GM21423 (cell line): Measurements from ENCODE around the gene NLRP6.

Experiments
- ATAC-seq: cut with Tn5 transposase; IDR thresholded peaks from one replicate; pipeline ENCODE4 v1.9.1; 2021; ENCODE audit warnings: mild to moderate bottlenecking, moderate library complexity; ENCODE audit not compliant: unreplicated experiment

Gene NLRP6

DNA sequence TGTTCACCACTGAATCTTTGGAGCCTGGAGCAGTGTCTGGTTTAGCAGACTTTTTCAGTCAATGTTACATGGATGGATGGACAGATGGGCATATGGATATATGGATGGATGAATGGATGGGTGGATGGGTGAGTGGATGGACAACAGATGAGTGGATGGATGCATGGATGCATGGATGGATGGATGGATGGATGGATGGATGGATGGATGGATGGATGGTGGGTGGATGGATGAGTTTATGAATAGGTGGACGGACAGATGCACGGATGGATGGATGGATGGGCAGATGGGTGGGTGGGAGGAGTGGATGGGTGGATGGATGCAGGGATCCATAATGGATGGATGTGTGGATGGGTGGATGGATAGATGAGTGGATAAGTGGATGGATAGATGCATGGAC, 22.4 kb upstream of the NLRP6 start:
- ATAC-seq: no peak

DNA sequence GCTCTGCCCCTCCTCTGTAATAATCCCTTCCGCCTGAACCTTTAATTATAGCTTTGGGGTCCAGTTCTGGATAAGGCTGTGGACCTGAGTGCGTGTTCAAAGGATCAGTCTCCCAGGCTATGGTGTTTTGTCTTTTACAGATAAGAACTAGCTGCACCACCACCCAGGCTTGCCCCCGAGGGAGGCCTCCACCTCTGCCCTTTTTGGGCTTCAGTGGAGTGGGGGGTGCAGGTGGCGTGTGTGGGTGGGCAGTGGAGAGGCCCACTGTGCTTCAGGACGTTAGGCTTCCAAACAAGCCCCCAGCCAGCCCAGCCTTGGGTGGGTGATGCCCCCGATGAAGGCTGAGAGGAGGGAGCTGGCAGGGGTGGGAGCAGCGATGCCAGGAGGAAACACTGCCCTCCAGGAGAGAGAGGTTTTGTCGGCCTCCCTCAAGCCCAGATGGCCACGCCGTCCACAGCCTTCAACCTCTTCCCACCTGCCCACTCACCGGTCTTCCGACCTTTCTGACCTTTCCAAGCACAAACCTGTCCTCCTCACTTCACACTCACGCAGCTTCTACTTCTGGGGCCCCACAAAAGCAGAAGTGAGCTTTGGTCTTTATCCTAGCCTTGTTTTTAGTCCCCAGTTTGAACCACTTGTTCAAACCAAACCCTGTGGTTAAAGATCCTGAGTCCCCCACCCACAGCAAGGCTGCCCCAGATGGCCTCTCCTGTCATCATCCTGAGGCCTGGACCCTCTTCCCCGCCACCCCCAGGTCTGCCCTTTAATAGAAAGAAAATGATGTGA, 21.1 kb upstream of the NLRP6 start:
- ATAC-seq: no peak

GRCh38 chr11:257766-258493, 20.3 kb upstream of the NLRP6 start:
- no peak for ATAC-seq

DNA sequence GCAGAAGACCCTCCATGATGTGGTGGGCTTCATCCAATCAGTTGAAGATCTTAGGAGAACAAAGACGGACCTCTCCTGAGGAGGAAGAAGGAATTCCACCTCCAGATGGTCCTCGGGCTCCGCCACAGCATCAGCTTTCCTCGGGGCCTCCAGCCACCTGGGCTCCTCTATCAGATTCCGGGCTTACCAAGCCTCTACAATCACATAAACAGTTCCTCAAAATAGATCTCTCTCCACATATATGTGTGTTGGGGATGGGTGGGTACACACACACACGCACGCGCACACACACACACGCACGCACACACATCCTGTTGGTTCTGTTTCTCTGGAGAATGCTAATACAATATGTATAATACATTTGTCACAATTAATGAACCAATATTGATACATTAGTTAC, 18.8 kb upstream of the NLRP6 start:
- no peak for ATAC-seq

GRCh38 chr11:261624-262023, 16.6 kb upstream of the NLRP6 start:
- no peak for ATAC-seq

DNA sequence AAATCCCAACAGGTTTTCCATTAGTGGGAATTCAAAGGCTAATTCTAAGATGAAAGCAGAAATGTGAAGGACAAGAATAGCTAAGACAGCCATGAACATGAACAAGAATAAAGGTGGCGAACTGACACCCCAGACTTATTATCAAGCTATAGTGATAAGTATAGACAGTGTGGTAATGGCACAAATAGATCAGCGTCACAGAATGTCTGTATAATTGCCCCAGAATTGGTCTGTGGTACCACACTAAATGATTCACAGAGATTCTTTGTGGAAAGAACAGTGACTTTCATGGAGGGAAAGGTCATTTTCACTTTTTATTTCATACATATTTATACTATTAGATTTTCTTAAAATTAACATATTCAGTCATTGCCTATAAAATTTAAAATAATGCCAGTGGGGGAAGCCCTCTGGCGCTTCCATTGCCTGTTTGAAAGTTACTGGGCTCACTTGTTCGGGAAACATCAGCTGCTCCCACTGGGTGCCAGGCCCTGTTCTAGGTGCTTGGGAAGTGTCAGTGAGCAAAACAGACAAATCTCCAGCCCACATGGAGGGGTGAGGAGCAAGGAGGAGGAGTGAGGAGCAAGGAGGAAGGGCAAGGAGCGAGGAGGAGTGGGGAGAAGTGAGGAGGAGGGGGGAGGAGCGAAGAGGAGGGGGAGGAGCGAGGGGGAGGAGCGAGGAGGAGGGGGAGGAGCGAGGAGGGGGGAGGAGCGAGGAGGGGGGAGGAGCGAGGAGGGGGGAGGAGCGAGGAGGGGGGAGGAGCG, 11.3 kb upstream of the NLRP6 start:
- ATAC-seq: no peak

DNA sequence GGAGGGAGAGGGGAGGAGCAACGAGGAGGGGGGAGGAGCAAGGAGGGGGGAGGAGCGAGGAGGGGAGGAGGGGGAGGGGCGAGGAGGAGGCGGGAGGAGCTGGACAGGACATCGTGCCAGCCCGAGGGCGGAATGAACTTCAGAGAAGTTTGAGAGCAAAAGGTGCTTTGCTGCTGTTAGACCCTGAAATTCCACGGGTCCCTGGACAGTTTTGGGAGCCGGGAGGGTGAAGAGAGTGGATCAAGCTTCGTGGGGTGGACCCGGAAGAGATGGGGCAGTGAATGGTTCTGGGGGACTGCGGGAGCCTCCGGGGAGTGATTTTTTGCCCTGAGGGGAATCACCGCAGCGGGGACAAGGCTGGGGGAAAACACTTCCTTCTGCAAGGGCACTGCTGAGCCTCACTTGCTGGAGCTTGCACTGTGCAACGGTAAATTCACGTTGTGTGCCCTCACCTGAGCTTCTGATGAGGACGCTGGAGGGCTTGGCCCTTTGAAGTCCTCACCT, 10.7 kb upstream of the NLRP6 start:
- no peak for ATAC-seq

GRCh38 chr11:268716-269145, 9.5 kb upstream of the NLRP6 start:
- peak; percentile 49 for ATAC-seq

- ATAC-seq: peak; percentile 58
Observed at GRCh38 chr11:269146-269890, 8.9 kb upstream of the NLRP6 start.

DNA sequence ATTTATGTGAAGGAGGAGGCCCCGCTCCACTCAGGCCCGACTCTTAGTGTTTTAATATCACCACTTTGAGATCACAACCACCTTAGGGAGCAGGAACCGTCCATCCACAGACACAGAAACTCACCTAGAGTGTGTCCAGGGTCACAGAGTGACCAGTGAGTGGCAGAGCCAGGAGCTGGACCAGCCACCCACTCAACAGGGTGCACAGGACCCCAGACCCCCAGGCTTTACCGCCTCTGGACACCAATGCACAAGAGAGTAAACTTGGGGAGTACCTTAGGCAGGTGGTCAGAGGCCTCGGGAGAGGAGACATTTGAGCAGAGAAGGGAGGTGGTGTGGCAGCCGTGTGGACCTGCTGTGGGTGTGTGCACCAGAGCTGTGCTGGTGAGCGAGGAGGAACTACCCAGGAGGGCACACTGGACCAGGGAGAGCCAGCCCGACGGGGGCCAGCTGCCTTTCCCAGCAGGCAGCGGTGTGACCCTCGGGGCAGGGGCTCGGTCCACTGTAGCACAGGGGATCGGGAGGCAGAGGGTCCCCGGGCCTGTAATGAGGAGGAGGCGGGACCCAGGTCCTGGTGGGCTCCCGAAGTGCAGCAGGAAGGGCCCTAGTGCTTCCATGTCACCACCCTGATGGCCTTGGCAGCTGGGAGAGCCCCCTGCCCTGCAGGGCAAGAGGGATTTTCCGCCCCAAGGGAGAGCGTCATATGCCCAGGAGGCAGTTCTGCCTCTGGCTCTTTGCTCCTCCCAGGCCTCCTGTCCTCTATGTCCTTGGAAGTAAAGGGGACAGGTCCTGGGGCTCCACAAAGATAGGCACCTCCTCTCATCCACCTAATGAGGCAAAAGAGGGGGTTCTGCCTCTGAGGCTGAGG, 7.5 kb upstream of the NLRP6 start:
- no peak for ATAC-seq

GRCh38 chr11:271319-271715, 6.9 kb upstream of the NLRP6 start:
- no peak for ATAC-seq

DNA sequence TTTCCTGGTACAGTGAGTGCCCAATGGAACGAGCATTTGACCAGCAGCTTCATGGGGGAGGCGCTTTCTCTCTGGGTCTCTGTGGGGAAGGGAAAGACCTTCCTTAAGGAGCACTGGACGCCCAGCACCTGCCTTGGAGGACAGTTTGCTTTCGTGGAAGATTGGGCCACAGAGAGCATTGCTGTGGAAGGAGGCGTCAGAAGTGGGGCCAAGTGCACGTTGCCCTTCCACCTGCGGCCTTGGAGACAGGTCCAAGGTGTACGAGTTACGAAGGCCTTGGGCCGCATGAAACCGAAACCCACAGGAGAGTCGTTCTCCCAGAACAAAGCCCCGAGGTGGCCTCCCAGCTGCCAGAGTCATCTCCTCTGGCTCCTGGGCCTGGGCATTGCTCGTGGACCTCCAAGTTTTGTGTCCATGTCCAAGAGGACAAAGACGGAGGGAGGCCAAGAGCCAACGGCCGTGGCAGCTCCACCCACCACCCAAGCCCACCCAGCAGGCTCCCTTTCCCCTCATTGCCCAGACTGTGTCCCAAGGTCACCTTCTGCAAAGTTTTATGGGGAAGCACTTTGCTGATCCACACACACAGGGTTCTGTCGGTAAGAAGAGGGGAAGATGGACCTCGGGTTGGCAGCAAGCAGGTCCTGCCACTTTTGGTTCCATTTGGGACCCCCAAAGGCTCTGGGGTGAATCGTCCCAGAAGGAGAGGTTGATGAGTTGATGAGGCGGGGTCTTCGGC, 5.8 kb upstream of the NLRP6 start:
- no peak for ATAC-seq

DNA sequence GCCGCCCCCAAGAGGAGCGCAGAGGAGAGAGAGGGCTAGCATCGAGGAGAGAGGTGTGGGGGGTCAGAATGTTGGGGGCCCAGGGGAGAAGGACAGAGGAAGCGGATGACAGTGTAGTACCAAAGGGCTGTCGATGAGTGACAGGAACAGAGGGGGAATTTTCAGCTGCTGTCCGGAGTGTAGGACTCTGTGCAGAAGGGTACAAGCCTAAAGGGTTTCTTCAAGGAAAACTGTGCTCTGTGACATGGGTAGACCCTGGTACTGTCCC, 5.3 kb upstream of the NLRP6 start:
- ATAC-seq: no peak

GRCh38 chr11:276219-276618, 2.0 kb upstream of the NLRP6 start:
- no peak for ATAC-seq

DNA sequence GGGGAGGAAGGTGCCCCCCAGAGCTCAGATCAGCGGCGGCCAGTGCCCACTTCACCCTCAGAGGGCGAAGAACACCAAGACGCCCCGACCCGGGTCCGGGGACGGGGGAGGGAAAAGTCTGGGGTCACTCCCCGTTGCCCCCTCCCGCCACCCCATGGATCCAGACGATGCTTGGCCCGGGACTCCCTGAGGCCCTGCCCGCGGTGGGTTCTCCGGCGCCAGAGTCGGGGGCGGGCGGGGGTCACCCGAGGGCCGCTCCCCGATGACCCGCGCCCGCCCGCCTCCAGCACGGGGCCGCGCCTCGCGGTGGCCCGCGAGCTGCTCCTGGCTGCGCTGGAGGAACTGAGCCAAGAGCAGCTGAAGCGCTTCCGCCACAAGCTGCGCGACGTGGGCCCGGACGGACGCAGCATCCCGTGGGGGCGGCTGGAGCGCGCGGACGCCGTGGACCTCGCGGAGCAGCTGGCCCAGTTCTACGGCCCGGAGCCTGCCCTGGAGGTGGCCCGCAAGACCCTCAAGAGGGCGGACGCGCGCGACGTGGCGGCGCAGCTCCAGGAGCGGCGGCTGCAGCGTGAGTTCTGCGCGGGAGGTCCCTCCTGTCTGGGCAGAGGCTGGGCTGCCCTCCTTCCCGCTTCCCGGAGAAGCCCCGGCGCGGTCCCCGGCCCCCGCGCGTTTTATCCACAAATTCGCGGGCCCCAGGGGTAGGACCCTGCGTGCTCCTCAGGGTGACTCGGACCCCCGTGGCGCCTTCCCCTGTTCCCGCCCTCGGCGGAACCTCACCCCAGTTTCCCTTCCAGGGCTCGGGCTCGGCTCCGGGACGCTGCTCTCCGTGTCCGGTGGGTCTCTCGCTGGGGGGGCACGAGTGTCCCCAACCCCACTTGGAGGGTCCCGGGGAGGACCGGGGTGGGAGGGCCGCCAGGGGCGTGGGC, 1.1 kb downstream of the NLRP6 start:
- ATAC-seq: no peak

DNA sequence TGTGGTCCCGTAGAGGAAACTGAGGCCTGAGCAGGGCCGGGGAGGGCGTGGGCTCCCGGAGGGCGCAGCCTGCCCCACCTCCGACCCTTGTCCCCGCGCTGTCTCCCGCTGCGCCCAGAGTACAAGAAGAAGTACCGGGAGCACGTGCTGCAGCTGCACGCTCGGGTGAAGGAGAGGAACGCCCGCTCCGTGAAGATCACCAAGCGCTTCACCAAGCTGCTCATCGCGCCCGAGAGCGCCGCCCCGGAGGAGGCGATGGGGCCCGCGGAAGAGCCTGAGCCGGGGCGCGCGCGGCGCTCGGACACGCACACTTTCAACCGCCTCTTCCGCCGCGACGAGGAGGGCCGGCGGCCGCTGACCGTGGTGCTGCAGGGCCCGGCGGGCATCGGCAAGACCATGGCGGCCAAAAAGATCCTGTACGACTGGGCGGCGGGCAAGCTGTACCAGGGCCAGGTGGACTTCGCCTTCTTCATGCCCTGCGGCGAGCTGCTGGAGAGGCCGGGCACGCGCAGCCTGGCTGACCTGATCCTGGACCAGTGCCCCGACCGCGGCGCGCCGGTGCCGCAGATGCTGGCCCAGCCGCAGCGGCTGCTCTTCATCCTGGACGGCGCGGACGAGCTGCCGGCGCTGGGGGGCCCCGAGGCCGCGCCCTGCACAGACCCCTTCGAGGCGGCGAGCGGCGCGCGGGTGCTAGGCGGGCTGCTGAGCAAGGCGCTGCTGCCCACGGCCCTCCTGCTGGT, 1.9 kb downstream of the NLRP6 start:
- ATAC-seq: no peak

- ATAC-seq: no peak
Observed at GRCh38 chr11:280706-281485, 2.7 kb downstream of the NLRP6 start.
